Suprapubic skin (tissue), 4 donors: Measurements from ENCODE around the gene H6PD. TPM values are rescaled to one million over a fixed set of nuclear protein-coding genes. Genes with fewer than 3 reads are reported as not detected.

Experiments used
- DNase-seq, 2 donors: peaks; one replicate each; pipeline ENCODE4 v3.0.0-alpha.2; 2019; ENCODE audit warnings: low spot score in 2 of 2
- H3K27ac ChIP-seq: fragments of 200-600 bp; sonication (generic); one replicate; pipeline ENCODE4 v1.5.1; 2019
- H3K27me3 ChIP-seq: fragments of 200-600 bp; sonication (generic); one replicate; pipeline ENCODE4 v1.5.1; 2019
- H3K36me3 ChIP-seq: fragments of 200-600 bp; sonication (generic); one replicate; pipeline ENCODE4 v1.5.1; 2019
- H3K4me1 ChIP-seq: fragments of 200-600 bp; sonication (generic); one replicate; pipeline ENCODE4 v1.5.1; 2019
- H3K4me3 ChIP-seq: fragments of 200-600 bp; sonication (generic); one replicate; pipeline ENCODE4 v1.5.1; 2019; ENCODE audit warnings: mild to moderate bottlenecking
- H3K9me3 ChIP-seq: fragments of 200-600 bp; sonication (generic); one replicate; pipeline ENCODE4 v1.5.1; 2019
- EP300 ChIP-seq: sonication (generic); formaldehyde crosslinking; IDR thresholded peaks from one replicate; pipeline ENCODE4 v1.6.1; 2017; ENCODE audit warnings: antibody characterized with exemption
- POLR2A ChIP-seq, 2 donors: fragments of 450-650 bp; IDR thresholded peaks; one replicate each; pipeline ENCODE4 v1.6.1; 2017; ENCODE audit warnings: antibody characterized with exemption in 2 of 2, mild to moderate bottlenecking in 2 of 2, moderate library complexity in 2 of 2
- POLR2AphosphoS5 ChIP-seq, 3 donors: sonication (generic); formaldehyde crosslinking; IDR thresholded peaks; one replicate each; pipeline ENCODE4 v1.6.1; 2017; ENCODE audit warnings: antibody characterized with exemption in 3 of 3
- WGBS: methylation state at CpG from one replicate; pipeline ENCODE4 v1.1.5; 2018; 5-methylcytosine and 5-hydroxymethylcytosine counted together
- total RNA-seq, 4 donors: library from RNA; depleted of rRNA; stranded (reverse); fragments of >200 nt; gene quantifications; one replicate each; pipeline ENCODE4 v1.1.0, GENCODE V29; 2016
- TF ChIP-seq, protein P1 (sequence below), 2 donors: fragments of 200-600 bp in 1 of 2; fragments of 450-650 bp in 1 of 2; sonication (generic) in 1 of 2; IDR thresholded peaks; one replicate each; pipeline ENCODE4 v1.5.1; 2016 to 2019; ENCODE audit warnings: antibody characterized with exemption in 2 of 2, mild to moderate bottlenecking in 1 of 2, moderate library complexity in 1 of 2

H6PD gene
- total RNA-seq, 4 donors from 2014 or later = 83.6 to 130 (median 106) TPM

- WGBS = 78% methylated on average over 7 of the region's 7 CpGs
- DNase-seq = no peak
- TF ChIP-seq EP300 = no peak
- no peak for TF ChIP-seq POLR2AphosphoS5 (IDR thresholded peaks at IDR 0.05)
- TF ChIP-seq, protein P1, sequence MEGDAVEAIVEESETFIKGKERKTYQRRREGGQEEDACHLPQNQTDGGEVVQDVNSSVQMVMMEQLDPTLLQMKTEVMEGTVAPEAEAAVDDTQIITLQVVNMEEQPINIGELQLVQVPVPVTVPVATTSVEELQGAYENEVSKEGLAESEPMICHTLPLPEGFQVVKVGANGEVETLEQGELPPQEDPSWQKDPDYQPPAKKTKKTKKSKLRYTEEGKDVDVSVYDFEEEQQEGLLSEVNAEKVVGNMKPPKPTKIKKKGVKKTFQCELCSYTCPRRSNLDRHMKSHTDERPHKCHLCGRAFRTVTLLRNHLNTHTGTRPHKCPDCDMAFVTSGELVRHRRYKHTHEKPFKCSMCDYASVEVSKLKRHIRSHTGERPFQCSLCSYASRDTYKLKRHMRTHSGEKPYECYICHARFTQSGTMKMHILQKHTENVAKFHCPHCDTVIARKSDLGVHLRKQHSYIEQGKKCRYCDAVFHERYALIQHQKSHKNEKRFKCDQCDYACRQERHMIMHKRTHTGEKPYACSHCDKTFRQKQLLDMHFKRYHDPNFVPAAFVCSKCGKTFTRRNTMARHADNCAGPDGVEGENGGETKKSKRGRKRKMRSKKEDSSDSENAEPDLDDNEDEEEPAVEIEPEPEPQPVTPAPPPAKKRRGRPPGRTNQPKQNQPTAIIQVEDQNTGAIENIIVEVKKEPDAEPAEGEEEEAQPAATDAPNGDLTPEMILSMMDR (IDR thresholded peaks at IDR 0.05) = no peak
- TF ChIP-seq POLR2A (IDR thresholded peaks at IDR 0.05) = no peak
- Histone ChIP-seq H3K27ac (no peak overlapping the region), H3K9me3 (no peaks in the 10 kb centered on the region), H3K4me1 (peaks cover 28% of the 10 kb centered on the region), H3K4me3 (no peak overlapping the region), H3K36me3 (no peaks in the 10 kb centered on the region), H3K27me3 (no peaks in the 10 kb centered on the region)
Measured at GRCh38 chr1:9230869-9231533, 3.6 kb upstream of the H6PD start.

DNA sequence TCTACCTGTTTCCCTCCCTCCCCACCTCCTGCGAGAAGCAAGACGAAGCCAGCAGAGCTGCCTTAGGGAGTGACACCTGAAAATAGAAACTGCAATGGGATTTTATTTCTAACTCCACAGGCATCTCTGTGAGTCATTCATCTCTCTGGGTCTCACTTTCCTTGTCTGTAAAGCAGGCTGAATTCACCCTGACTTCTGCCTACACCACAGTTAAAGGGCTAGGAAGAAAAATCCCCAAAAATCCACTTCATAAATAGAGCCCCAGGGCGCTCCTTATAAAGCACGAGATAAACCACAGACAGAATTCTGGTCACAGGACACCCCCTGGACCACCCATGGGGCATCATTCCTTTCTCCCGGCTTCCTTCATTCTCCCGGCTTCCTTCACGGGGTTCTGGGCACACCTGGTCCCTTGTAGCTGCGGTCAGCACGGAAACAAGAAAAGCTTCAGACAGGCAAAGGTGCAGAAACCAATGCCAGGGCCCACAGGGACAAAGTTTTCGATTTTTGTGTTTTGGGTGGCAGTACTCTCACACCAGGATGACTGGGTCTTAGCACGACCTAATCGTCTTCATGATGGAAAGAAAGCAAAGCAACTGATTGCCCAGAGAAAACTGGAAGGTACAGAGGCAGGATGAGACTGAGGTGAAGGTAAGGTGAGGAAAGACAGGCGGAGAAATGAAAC is 2.8 kb upstream of the H6PD start:
- no peaks in the 10 kb centered on the region for H3K9me3 ChIP-seq
- no peak for TF ChIP-seq POLR2AphosphoS5 (IDR thresholded peaks at IDR 0.05)
- no peak for TF ChIP-seq POLR2A (IDR thresholded peaks at IDR 0.05)
- TF ChIP-seq EP300 = no peak
- TF ChIP-seq, protein P1 (IDR thresholded peaks at IDR 0.05) = no peak
- 48% methylated on average over 13 of the region's 13 CpGs for WGBS

GRCh38 chr1:9233241-9233941 is 1.2 kb upstream of the H6PD start:
- Histone ChIP-seq H3K4me1 (peaks cover 49% of the 10 kb centered on the region), H3K4me3 (no peak overlapping the region), H3K9me3 (no peaks in the 10 kb centered on the region), H3K36me3 (no peaks in the 10 kb centered on the region), H3K27me3 (no peaks in the 10 kb centered on the region), H3K27ac (peak overlapping the region; percentile 97)
- TF ChIP-seq, protein P1 (IDR thresholded peaks at IDR 0.05) = no peak
- TF ChIP-seq POLR2A (IDR thresholded peaks at IDR 0.05) (no peak), EP300 (peak; percentile 33), POLR2AphosphoS5 (IDR thresholded peaks at IDR 0.05) (peak; percentile 64 to 97 (median 87))
- peak; percentile 95 for DNase-seq
- WGBS = 52% methylated on average over 18 of the region's 20 CpGs

More for the DNA sequence above, 2.8 kb upstream of the H6PD start:
- H3K36me3 ChIP-seq = no peaks in the 10 kb centered on the region
- H3K27me3 ChIP-seq = no peaks in the 10 kb centered on the region
- H3K27ac ChIP-seq = no peak overlapping the region
- no peak overlapping the region for H3K4me3 ChIP-seq
- H3K4me1 ChIP-seq = peaks cover 36% of the 10 kb centered on the region
- DNase-seq = no peak

DNA sequence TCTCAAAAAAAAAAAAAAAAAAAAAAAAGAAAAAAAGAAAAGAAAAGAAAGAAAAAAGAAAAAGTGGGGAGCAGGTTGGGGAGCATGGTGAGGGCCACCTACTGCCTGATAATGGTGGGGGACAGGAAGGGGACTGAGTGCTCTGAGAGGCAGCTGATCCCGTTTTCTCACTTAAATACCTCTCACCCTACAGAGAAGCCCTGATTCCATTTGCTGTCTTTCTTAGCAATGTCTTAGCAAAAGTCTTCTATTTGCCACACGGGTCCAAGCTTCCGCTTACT is 692 bp upstream of the H6PD start:
- WGBS = 28% methylated on average over 3 of the region's 3 CpGs
- H3K4me3 ChIP-seq = peak overlapping the region; percentile 52
- H3K9me3 ChIP-seq = no peaks in the 10 kb centered on the region
- H3K27me3 ChIP-seq = no peaks in the 10 kb centered on the region
- no peak for DNase-seq
- peak overlapping the region; percentile 97 for H3K27ac ChIP-seq
- no peaks in the 10 kb centered on the region for H3K36me3 ChIP-seq
- peaks cover 54% of the 10 kb centered on the region for H3K4me1 ChIP-seq
- TF ChIP-seq, protein P1 (IDR thresholded peaks at IDR 0.05) = no peak
- TF ChIP-seq POLR2AphosphoS5 (IDR thresholded peaks at IDR 0.05) (no peak), POLR2A (IDR thresholded peaks at IDR 0.05) (no peak), EP300 (no peak)

DNA sequence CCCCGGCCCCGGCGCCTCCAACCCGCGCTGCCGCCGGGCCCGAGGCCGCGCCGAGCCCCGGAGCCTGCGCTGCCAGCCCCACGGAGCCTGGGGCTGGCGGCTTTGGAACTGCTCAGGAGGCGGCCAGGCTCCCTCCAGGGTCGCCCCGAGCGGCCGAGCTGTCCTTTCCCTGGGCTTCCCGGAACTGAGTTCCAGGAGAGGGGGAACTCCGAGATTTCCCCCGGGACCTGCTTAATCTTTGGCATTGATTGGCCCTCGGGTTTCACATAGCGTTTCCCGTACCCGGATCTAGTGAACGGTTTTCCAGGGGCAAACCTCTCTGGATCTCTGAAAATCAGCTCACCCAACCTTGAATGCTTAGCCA is 504 bp downstream of the H6PD start:
- no peaks in the 10 kb centered on the region for H3K9me3 ChIP-seq
- no peak for DNase-seq
- H3K27me3 ChIP-seq = no peaks in the 10 kb centered on the region
- WGBS = 0% methylated on average over 7 of the region's 28 CpGs
- TF ChIP-seq POLR2A (IDR thresholded peaks at IDR 0.05) (no peak), POLR2AphosphoS5 (IDR thresholded peaks at IDR 0.05) (peak in 1 of 3 donors; percentile 30), EP300 (no peak)
- TF ChIP-seq, protein P1 (IDR thresholded peaks at IDR 0.05) = no peak
- H3K27ac ChIP-seq = peak overlapping the region; percentile 97
- peak overlapping the region; percentile 52 for H3K4me3 ChIP-seq
- H3K36me3 ChIP-seq = no peaks in the 10 kb centered on the region
- peaks cover 66% of the 10 kb centered on the region for H3K4me1 ChIP-seq
